22Rv1 (cell line): ENCODE results near the gene PLXNB1.
A peak's percentile ranks its signal among the peaks of the same experiment; 100 is the strongest.

Experiments used
- H3K27ac ChIP-seq: fragments of 450-650 bp; 2 replicates; pipeline ENCODE4 v1.5.1; 2017
- ZFX ChIP-seq: fragments of 450-650 bp; IDR thresholded peaks from 2 replicates; pipeline ENCODE4 v1.6.1; 2017; ENCODE audit warnings: antibody characterized with exemption, borderline replicate concordance
- TF ChIP-seq, protein P1 (sequence below): fragments of 450-650 bp; IDR thresholded peaks from 2 replicates; pipeline ENCODE4 v1.5.1; 2017; ENCODE audit warnings: mild to moderate bottlenecking

PLXNB1 gene

DNA sequence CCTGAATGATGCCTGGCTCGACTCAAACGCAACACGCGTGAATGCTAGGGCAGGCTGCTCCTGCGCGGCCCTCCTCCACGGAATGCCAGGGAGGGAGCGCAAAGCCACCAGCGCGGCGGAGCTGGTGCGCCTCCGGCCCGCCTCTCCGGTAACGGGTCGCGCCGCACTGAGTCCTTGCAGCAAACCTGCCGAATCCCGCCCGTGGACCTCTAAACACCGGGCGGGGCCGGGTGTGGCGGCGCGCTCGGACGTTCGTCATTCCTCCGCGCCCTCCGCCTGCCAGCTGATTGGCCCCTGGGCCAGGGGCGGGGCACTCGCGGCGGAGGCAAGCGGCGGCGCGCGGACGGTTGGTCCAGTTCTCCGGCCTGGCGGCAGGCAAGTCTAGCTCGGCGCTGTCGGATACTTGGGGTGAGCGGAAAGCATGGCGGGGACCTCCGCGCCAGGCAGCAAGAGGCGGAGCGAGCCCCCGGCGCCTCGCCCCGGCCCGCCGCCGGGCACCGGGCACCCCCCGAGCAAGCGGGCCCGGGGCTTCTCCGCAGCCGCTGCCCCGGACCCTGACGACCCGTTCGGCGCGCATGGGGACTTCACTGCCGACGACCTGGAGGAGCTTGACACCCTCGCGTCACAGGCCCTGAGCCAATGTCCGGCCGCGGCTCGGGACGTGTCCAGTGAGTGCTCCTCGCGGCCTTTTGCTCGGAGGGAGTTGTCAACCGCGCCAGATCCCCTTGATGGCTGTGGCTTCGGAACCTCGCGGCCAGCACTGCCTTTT lies 16.7 kb upstream of the PLXNB1 start, which contains the start of gene ATRIP:
TSS of gene ATRIP (plus strand) at position 313 of the 769 bp plus-strand sequence. CDS start at position 422, 109 bp downstream.
- TF ChIP-seq, protein P1, sequence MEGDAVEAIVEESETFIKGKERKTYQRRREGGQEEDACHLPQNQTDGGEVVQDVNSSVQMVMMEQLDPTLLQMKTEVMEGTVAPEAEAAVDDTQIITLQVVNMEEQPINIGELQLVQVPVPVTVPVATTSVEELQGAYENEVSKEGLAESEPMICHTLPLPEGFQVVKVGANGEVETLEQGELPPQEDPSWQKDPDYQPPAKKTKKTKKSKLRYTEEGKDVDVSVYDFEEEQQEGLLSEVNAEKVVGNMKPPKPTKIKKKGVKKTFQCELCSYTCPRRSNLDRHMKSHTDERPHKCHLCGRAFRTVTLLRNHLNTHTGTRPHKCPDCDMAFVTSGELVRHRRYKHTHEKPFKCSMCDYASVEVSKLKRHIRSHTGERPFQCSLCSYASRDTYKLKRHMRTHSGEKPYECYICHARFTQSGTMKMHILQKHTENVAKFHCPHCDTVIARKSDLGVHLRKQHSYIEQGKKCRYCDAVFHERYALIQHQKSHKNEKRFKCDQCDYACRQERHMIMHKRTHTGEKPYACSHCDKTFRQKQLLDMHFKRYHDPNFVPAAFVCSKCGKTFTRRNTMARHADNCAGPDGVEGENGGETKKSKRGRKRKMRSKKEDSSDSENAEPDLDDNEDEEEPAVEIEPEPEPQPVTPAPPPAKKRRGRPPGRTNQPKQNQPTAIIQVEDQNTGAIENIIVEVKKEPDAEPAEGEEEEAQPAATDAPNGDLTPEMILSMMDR: no peak
- TF ChIP-seq ZFX: no peak
- peak within 1 kb of the TSS; percentile 83 for H3K27ac ChIP-seq

DNA sequence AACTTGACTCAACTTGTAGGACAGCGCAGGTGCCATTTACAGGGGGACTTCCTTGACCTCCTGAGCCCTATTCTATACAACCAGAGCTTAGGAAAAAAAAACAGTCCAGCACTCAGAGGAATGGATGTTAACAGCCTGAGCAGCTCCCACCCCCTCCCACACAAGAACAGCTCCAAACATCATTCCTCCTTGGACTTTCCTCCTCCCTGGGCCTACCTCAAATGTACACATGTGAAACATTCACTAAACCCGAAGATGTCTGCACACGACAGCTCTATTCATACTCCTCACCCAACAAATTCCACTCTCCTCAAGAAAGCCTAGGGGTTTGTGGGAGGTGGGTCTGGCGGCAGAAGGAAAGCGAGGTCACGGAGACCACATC lies 16.1 kb upstream of the PLXNB1 start:
- H3K27ac ChIP-seq: peak overlapping the region; percentile 83
- TF ChIP-seq ZFX: no peak
- TF ChIP-seq, protein P1: no peak

DNA sequence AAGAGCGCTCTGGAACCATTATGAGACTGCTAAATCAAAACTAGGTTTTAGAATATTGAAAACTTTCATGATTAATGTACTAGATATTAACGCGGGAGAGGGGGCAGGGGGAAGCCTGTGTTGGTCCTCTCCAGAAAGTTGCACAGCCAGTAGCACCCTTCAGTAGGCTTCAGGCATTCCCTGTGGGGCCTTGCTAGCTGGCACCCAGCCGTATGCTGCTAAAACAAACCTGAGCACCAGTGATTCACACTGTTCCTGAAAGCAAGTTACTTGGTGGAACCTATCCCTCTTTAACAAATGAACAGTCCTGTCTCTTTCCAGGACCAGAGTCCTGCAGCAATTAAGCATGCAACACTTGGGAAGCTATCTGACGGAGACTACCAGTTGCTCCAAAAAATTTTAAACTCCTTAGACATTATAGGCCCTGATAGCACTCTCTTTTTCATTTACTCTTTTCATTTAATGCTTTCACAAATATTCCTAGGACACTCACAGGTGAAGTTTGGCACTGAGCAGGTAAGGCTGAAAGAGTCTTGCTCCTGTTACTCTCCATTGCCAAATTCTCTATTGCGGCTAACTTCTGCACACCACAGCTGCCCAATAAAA lies 15.5 kb upstream of the PLXNB1 start:
- no peak for TF ChIP-seq ZFX
- TF ChIP-seq, protein P1: no peak
- peak overlapping the region; percentile 83 for H3K27ac ChIP-seq

- no peak for TF ChIP-seq ZFX
- TF ChIP-seq, protein P1: no peak
- H3K27ac ChIP-seq: peak overlapping the region; percentile 87; the same call in 1 of the 2 replicates
Observed at GRCh38 chr3:48441940-48442339, 12.1 kb upstream of the PLXNB1 start.

- H3K27ac ChIP-seq: peak overlapping the region; percentile 87
- TF ChIP-seq, protein P1: no peak
- no peak for TF ChIP-seq ZFX
Observed at GRCh38 chr3:48440590-48440958, 10.7 kb upstream of the PLXNB1 start.

- TF ChIP-seq ZFX: no peak
- TF ChIP-seq, protein P1: no peak
- peak within 1 kb of the TSS; percentile 87 for H3K27ac ChIP-seq
Observed at GRCh38 chr3:48439820-48440589, 10.1 kb upstream of the PLXNB1 start, which contains the start of the genes CCDC51 and TMA7. TSS of gene CCDC51 (minus strand) at chr3:48440119. CDS start at chr3:48435128, 4,991 bp downstream. TSS of gene TMA7 (plus strand) at chr3:48440257. CDS start at chr3:48440297, 40 bp downstream.
